DOHH2 (cell line): Measurements from ENCODE around the gene NFIB.

ENCODE experiments used
- EZH2phosphoT487 ChIP-seq: fragments of 200-600 bp; sonication (generic); IDR thresholded peaks from 2 replicates; pipeline ENCODE4 v1.6.1; 2017; ENCODE audit warnings: borderline replicate concordance, mild to moderate bottlenecking, antibody characterized with exemption, low read length, moderate library complexity, mixed read lengths
- TF ChIP-seq, protein P1 (sequence below): fragments of 200-600 bp; sonication (generic); IDR thresholded peaks from one replicate; pipeline ENCODE4 v1.5.1; 2014; ENCODE audit warnings: antibody characterized with exemption, mild to moderate bottlenecking, low read depth, low read length; ENCODE audit not compliant: poor library complexity, severe bottlenecking

DNA sequence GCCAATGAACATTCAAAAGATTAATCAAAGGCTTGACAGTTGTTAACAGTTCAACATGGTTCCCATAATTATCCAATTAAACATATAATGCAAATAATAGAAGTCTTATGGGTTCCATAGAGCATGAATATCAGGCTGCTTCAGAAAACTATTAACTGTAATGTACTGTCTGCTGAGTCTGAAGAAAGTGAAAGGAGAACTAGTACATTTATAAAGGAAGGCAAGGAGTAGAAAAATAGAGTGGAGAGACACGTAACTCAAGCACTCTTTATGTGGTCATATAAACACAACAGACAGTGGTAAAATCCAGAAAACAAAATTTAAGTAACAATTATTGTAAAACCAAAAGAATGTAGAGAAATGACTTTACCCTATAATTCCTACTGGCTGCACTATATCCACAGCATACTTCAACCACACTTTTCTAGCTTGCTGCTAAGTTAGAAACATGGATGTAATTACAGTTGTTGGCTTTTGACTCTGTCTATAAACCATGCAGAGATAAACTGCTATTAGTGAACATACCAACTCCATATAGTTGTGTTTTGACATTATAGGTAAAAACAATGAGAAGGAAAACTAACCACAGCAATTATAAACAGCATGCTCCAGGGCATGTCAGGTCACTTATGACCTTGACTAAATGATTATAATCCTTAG is 32.7 kb downstream of the NFIB start:
- TF ChIP-seq, protein P1, sequence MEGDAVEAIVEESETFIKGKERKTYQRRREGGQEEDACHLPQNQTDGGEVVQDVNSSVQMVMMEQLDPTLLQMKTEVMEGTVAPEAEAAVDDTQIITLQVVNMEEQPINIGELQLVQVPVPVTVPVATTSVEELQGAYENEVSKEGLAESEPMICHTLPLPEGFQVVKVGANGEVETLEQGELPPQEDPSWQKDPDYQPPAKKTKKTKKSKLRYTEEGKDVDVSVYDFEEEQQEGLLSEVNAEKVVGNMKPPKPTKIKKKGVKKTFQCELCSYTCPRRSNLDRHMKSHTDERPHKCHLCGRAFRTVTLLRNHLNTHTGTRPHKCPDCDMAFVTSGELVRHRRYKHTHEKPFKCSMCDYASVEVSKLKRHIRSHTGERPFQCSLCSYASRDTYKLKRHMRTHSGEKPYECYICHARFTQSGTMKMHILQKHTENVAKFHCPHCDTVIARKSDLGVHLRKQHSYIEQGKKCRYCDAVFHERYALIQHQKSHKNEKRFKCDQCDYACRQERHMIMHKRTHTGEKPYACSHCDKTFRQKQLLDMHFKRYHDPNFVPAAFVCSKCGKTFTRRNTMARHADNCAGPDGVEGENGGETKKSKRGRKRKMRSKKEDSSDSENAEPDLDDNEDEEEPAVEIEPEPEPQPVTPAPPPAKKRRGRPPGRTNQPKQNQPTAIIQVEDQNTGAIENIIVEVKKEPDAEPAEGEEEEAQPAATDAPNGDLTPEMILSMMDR = no peak
- no peak for TF ChIP-seq EZH2phosphoT487
